ENCODE data around the gene RECQL5.

- no peak for TF ChIP-seq CTCF (IDR thresholded peaks at IDR 0.05)
- TF ChIP-seq EZH2 (IDR thresholded peaks at IDR 0.05), result no peak
- TF ChIP-seq EZH2phosphoT487 (IDR thresholded peaks at IDR 0.05), result no peak
Observed at GRCh38 chr17:75622076-75622475, 44.9 kb downstream of the RECQL5 start.

Data from neural progenitor cell (in vitro differentiated cells).